Neutrophil (primary cell): ENCODE results near the gene MPHOSPH8.

Experiments
- H3K27ac ChIP-seq: fragments of 200-600 bp; sonication (generic); 2 replicates; pipeline ENCODE4 v1.5.1; 2016; ENCODE audit warnings: mild to moderate bottlenecking, moderate library complexity
- H3K27me3 ChIP-seq: fragments of 200-600 bp; sonication (generic); 2 replicates; pipeline ENCODE4 v1.6.0; 2016; ENCODE audit warnings: mild to moderate bottlenecking
- H3K36me3 ChIP-seq: fragments of 200-600 bp; sonication (generic); 2 replicates; pipeline ENCODE4 v1.5.1; 2017
- H3K4me1 ChIP-seq, 2 experiments: fragments of 200-600 bp in 1 of 2; sonication (generic) in 1 of 2; 1 replicate in 1 of 2; 2 replicates in 1 of 2; pipeline versions ENCODE4 v1.5.1 to v1.6.1; 2013 to 2016; ENCODE audit warnings: low read depth in 1 of 2, low read length in 1 of 2, mild to moderate bottlenecking in 1 of 2, moderate library complexity in 1 of 2; ENCODE audit not compliant: control insufficient read depth in 1 of 2, insufficient read depth in 1 of 2
- H3K4me3 ChIP-seq, 2 experiments: fragments of 200-600 bp in 1 of 2; sonication (generic) in 1 of 2; 1 replicate in 1 of 2; 2 replicates in 1 of 2; pipeline ENCODE4 v1.5.1; 2013 to 2016; ENCODE audit warnings: low read depth in 1 of 2, low read length in 1 of 2, mild to moderate bottlenecking in 1 of 2, moderate library complexity in 1 of 2
- H3K9me3 ChIP-seq: fragments of 200-600 bp; sonication (generic); 2 replicates; pipeline ENCODE4 v1.5.1; 2016
- TF ChIP-seq, protein P1 (sequence below): fragments of 200-600 bp; sonication (generic); IDR thresholded peaks from 2 replicates; pipeline ENCODE4 v1.5.1; 2016; ENCODE audit warnings: antibody characterized with exemption

MPHOSPH8 gene

DNA sequence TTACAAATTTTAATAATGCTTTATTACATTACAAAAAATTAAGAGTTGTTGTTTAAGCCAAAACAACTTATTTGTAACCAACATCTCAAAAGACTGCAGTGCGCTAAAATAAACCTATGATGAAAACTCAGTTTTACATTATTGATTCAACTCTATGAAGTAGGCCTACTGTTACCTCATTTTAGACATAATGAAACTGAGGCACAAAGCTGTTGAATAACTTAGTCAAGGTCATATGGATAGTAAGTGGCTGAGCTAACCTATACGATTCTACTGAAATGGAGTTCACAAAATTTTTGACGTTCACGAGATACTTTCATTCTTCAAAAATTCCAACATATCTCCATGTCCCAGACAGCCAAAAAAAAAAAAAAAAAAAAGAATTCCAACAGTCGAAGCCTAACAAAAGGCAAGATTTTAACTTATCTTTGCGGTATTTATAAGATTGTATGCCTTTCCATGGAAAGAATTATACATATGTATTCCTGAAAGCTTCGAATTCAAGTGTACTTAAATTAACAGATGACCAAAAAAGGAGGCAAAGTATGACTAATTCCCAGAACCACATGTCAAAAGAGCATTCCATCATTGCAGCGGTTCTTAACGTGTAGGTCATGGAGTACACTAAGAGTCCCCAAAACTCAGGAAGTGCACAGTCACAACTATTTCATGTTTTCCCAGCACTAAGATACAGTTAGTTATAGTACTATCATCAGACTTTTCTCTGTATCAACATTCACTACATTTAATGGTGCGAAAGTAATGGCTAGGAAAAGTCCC is 79.9 kb downstream of the MPHOSPH8 start:
- no peak overlapping the region for H3K4me3 ChIP-seq
- H3K9me3 ChIP-seq = no peaks in the 10 kb centered on the region
- peaks cover 9% of the 10 kb centered on the region for H3K36me3 ChIP-seq
- no peak overlapping the region for H3K27ac ChIP-seq
- H3K4me1 ChIP-seq = no peaks in the 10 kb centered on the region
- TF ChIP-seq, protein P1, sequence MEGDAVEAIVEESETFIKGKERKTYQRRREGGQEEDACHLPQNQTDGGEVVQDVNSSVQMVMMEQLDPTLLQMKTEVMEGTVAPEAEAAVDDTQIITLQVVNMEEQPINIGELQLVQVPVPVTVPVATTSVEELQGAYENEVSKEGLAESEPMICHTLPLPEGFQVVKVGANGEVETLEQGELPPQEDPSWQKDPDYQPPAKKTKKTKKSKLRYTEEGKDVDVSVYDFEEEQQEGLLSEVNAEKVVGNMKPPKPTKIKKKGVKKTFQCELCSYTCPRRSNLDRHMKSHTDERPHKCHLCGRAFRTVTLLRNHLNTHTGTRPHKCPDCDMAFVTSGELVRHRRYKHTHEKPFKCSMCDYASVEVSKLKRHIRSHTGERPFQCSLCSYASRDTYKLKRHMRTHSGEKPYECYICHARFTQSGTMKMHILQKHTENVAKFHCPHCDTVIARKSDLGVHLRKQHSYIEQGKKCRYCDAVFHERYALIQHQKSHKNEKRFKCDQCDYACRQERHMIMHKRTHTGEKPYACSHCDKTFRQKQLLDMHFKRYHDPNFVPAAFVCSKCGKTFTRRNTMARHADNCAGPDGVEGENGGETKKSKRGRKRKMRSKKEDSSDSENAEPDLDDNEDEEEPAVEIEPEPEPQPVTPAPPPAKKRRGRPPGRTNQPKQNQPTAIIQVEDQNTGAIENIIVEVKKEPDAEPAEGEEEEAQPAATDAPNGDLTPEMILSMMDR = no peak
- H3K27me3 ChIP-seq = no peaks in the 10 kb centered on the region

DNA sequence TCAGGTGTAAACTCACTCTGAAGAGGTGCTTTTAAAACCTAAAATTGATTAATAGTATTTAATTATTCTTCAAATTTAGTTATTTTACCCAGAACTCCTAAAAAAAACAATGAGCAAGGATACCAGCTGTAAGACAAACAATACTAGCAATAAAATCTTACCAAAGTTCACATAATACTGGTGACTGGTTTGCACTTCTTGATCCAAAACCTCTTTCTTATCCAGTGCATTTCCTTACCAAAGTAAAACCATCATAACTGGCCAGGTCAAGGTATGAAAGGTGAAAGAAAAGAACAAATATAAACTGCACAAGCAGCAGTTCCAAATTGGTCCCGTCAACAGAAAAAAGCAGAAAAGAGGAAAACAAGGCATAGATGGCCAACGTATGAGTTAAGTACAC is 86.6 kb downstream of the MPHOSPH8 start:
- no peak overlapping the region for H3K4me3 ChIP-seq
- no peaks in the 10 kb centered on the region for H3K4me1 ChIP-seq
- H3K27me3 ChIP-seq = no peaks in the 10 kb centered on the region
- H3K36me3 ChIP-seq = peaks cover 30% of the 10 kb centered on the region
- no peaks in the 10 kb centered on the region for H3K9me3 ChIP-seq
- TF ChIP-seq, protein P1 = no peak
- H3K27ac ChIP-seq = no peak overlapping the region
